Measurements from ENCODE around the gene SH3RF1. TPM values are rescaled to one million over a fixed set of nuclear protein-coding genes. Genes with fewer than 3 reads are reported as not detected.

Gene SH3RF1
- total RNA-seq, 1 experiment from 2014 or later = 15.3 TPM

GRCh38 chr4:169142391-169142790 lies 128.4 kb downstream of the SH3RF1 start:
- Mint-ChIP-seq H3K27me3 (ENCODE audit: low read depth) (no peaks in the 10 kb centered on the region), H3K4me1 (peaks cover 15 to 18% of the 10 kb centered on the region in 2 experiments), H3K4me3 (no peak overlapping the region), H3K27ac (peak overlapping the region in 1 of 3 experiments; percentile 69; a peak in 2 of 7 replicates), H3K9me3 (no peaks in the 10 kb centered on the region), H3K36me3 (ENCODE audit: insufficient read depth in 1 of 3, low read depth in 3 of 3) (no peaks in the 10 kb centered on the region)
- Histone ChIP-seq H3K4me2 (ENCODE audit: insufficient read depth, insufficient read length, low read length) (no peak overlapping the region), H3K23me2 (ENCODE audit: insufficient read length, low read depth, low read length, poor library complexity, severe bottlenecking) (no peaks in the 10 kb centered on the region), H2BK5ac (ENCODE audit: insufficient read length, low read length) (no peak overlapping the region), H3K27me3 (ENCODE audit: insufficient read depth, low read length) (no peaks in the 10 kb centered on the region), H3K9ac (ENCODE audit: extremely low read depth, insufficient read length, low read length) (no peak overlapping the region), H2AFZ (ENCODE audit: low read length) (no peak overlapping the region), H4K8ac (replicated peaks; ENCODE audit: insufficient read length, low read depth, low read length) (no peak overlapping the region), H4K5ac (ENCODE audit: insufficient read length, low read depth, low read length) (no peak overlapping the region), H3K79me1 (ENCODE audit: insufficient read depth, low read depth, low read length, poor library complexity, severe bottlenecking) (no peaks in the 10 kb centered on the region), H3K23ac (ENCODE audit: insufficient read length, low read depth, low read length) (no peak overlapping the region), H3K56ac (ENCODE audit: insufficient read length, low read depth, low read length) (no peak overlapping the region), H3K4me1 (ENCODE audit: insufficient read depth, low read length) (no peaks in the 10 kb centered on the region; the same call in 1 of the 2 replicates), H2AK5ac (ENCODE audit: insufficient read length, low read length) (no peak overlapping the region), H2BK20ac (ENCODE audit: low read depth, low read length, poor library complexity, severe bottlenecking) (no peak overlapping the region), H3K18ac (ENCODE audit: insufficient read length, low read depth, low read length) (no peak overlapping the region), H3T11ph (ENCODE audit: low read length) (no peak overlapping the region), H2BK15ac (ENCODE audit: low read depth, low read length) (no peak overlapping the region), H3K4ac (ENCODE audit: low read depth, low read length) (no peak overlapping the region), H4K20me1 (ENCODE audit: control insufficient read depth, insufficient read depth, insufficient read length) (no peaks in the 10 kb centered on the region), H4K91ac (ENCODE audit: insufficient read length, low read depth, low read length) (no peak overlapping the region), H2BK120ac (ENCODE audit: low read depth, low read length, poor library complexity, severe bottlenecking) (no peak overlapping the region), H3K27ac (ENCODE audit: insufficient read length, low read depth, low read length) (no peak overlapping the region), H3K9me3 (ENCODE audit: control insufficient read depth, low read depth, low read length) (no peaks in the 10 kb centered on the region), H2BK12ac (ENCODE audit: insufficient read length, low read depth, low read length) (no peak overlapping the region), H3K14ac (ENCODE audit: insufficient read depth, low read length) (no peak overlapping the region), H3K79me2 (ENCODE audit: insufficient read depth, low read length) (no peaks in the 10 kb centered on the region)
- WGBS (ENCODE audit: extremely low coverage, insufficient read length, low lambda C conversion rate) = no CpG with 5 or more reads among the region's 2 CpGs
- DNase-seq = no peak
- no peak for TF ChIP-seq CTCF (conservative IDR thresholded peaks at IDR 0.05)

All from H9 (cell line).